ENCODE measurements around the gene DDX5. TPM values are rescaled to one million over a fixed set of nuclear protein-coding genes. Genes with fewer than 3 reads are reported as not detected.

Gene DDX5
- total and polyA plus RNA-seq, 2 donors (not counting 1 experiment from before 2014, with no cell fraction given) = 1,560 to 2,167 TPM

DNA sequence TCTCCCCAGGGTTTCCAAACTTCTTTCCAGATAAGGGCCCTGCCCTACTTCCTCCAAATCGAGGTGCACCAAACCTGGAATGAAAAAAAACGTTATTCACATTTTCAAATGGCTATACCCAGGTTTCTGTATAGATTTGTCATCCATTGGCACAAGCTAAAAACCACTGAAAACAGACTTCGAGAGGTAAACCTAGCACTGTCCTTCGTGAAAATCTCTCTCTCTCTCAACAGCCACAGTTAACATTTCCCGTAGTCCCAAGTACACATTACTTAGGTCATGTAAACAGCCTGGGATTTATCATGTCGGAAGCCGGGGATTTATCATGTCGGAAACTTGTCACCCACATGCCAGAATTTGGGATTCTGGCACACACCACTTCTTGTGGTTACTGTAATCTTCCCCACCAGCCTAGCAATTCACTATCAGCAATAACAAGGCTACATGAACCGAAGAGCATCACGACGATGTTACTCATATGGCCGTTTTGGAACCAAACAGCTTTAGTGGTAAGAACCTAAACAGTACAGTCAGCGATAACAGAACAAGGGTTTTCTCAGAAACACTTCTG is 1.2 kb downstream of the DDX5 start:
- Histone ChIP-seq H3K4me2 (replicated peaks; ENCODE audit: low read depth, low read length, poor library complexity, severe bottlenecking) (peak overlapping the region; percentile 83), H3K4me3 (ENCODE audit: control extremely low read depth in 1 of 5, extremely low read depth in 1 of 5, insufficient read depth in 1 of 5, low read depth in 2 of 5, low read length in 4 of 5) (peak overlapping the region; percentile 97 to 100 (median 99)), H4K20me1 (ENCODE audit: control insufficient read depth, insufficient read depth, low read length, poor library complexity, severe bottlenecking) (peaks cover 78% of the 10 kb centered on the region), H3K9me3 (ENCODE audit: control extremely low read depth in 1 of 3, control insufficient read depth in 2 of 3, insufficient read depth in 1 of 3, low read length in 2 of 3) (no peaks in the 10 kb centered on the region), H3K27me3 (replicated peaks in 1 of 4; ENCODE audit: control extremely low read depth in 1 of 4, control insufficient read depth in 3 of 4, insufficient read depth in 4 of 4, low read length in 3 of 4) (no peaks in the 10 kb centered on the region), H3K79me2 (ENCODE audit: control insufficient read depth, insufficient read depth, low read length) (peaks cover 71% of the 10 kb centered on the region), H2AFZ (ENCODE audit: insufficient read depth, low read depth, low read length, poor library complexity, severe bottlenecking) (no peak overlapping the region), H3K27ac (ENCODE audit: low read length in 2 of 2) (peak overlapping the region; percentile 99 to 100), H3K4me1 (ENCODE audit: control insufficient read depth in 2 of 2, insufficient read depth in 2 of 2, low read length in 2 of 2) (peaks cover 31 to 32% of the 10 kb centered on the region in 2 donors), H3K36me3 (replicated peaks in 1 of 2; ENCODE audit: control extremely low read depth in 1 of 2, control insufficient read depth in 1 of 2, extremely low read depth in 1 of 2, insufficient read depth in 2 of 2, low read length in 1 of 2) (peaks cover 3 to 65% of the 10 kb centered on the region in 2 experiments), H3K9ac (ENCODE audit: low read length) (peak overlapping the region; percentile 100)
- no peak for ATAC-seq (ENCODE audit: low read depth)
- Mint-ChIP-seq H3K4me1 (peaks cover 66% of the 10 kb centered on the region), H3K27me3 (no peaks in the 10 kb centered on the region), H3K9me3 (ENCODE audit: insufficient read depth) (no peaks in the 10 kb centered on the region), H3K27ac (peak overlapping the region; percentile 99), H3K4me3 (peak overlapping the region; percentile 97)
- ChIA-PET CTCF (interaction anchor here (0.8 to 5.5 kb wide), 5 partner anchors 8 to 183 kb away, joined by 3 to 125 read pairs (median 29); partner anchors contain the start of gene POLG2), POLR2A (interaction anchor here (0.6 to 3.7 kb wide), 14 partner anchors 9 to 803 kb away, joined by 3 to 97 read pairs (median 5); partner anchors contain the start of genes CCDC47, DDX42, GNA13 and ICAM2)
- intact Hi-C loops (cut with micrococcal nuclease) = loop anchor here (5.0 kb wide), 5 partner anchors 472 to 953 kb away; partner anchors contain the start of genes DCAF7, FTSJ3, LIMD2 and PSMC5
- TF ChIP-seq, protein P1, sequence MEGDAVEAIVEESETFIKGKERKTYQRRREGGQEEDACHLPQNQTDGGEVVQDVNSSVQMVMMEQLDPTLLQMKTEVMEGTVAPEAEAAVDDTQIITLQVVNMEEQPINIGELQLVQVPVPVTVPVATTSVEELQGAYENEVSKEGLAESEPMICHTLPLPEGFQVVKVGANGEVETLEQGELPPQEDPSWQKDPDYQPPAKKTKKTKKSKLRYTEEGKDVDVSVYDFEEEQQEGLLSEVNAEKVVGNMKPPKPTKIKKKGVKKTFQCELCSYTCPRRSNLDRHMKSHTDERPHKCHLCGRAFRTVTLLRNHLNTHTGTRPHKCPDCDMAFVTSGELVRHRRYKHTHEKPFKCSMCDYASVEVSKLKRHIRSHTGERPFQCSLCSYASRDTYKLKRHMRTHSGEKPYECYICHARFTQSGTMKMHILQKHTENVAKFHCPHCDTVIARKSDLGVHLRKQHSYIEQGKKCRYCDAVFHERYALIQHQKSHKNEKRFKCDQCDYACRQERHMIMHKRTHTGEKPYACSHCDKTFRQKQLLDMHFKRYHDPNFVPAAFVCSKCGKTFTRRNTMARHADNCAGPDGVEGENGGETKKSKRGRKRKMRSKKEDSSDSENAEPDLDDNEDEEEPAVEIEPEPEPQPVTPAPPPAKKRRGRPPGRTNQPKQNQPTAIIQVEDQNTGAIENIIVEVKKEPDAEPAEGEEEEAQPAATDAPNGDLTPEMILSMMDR (IDR thresholded peaks at IDR 0.05) = no peak
- no peak for TF ChIP-seq EZH2 (IDR thresholded peaks at IDR 0.05; ENCODE audit: borderline replicate concordance, insufficient read depth, low read depth, low read length, poor library complexity, severe bottlenecking)
- no peak for DNase-seq
- WGBS (ENCODE audit: insufficient coverage) = 2% methylated on average over 12 of the region's 13 CpGs
